Measurements from ENCODE around the gene CPLANE2.
A peak's percentile ranks its signal among the peaks of the same experiment; 100 is the strongest.
"Not testable (repeated sequence)": the region's sequence is repeated elsewhere in the genome, so short reads cannot be mapped to it uniquely, and the experiment has no call there.

Gene CPLANE2

GRCh38 chr1:16231331-16232315, 5.4 kb downstream of the CPLANE2 start:
- DNase-seq (ENCODE audit: low read depth in 2 of 2, low spot score in 1 of 2) = no peak

- no peak for DNase-seq (ENCODE audit: low read depth in 2 of 2, low spot score in 1 of 2)
These were observed 6.2 kb downstream of the CPLANE2 start for GRCh38 chr1:16230744-16231143.

GRCh38 chr1:16229976-16230740, 6.8 kb downstream of the CPLANE2 start:
- DNase-seq (ENCODE audit: low read depth in 2 of 2, low spot score in 1 of 2) = no peak

GRCh38 chr1:16226490-16227179, 10.3 kb downstream of the CPLANE2 start:
- DNase-seq (ENCODE audit: low read depth in 2 of 2, low spot score in 1 of 2) = no peak

- no peak for DNase-seq (ENCODE audit: low read depth in 2 of 2, low spot score in 1 of 2)
These were observed 10.9 kb downstream of the CPLANE2 start for GRCh38 chr1:16226129-16226489.

- DNase-seq (ENCODE audit: low read depth in 2 of 2, low spot score in 1 of 2) = no peak
These were observed 12.5 kb downstream of the CPLANE2 start for GRCh38 chr1:16224472-16224871.

GRCh38 chr1:16222716-16223115, 14.3 kb downstream of the CPLANE2 start:
- not testable (repeated sequence) for DNase-seq (ENCODE audit: low read depth in 2 of 2, low spot score in 1 of 2)

GRCh38 chr1:16221499-16221898, 15.5 kb downstream of the CPLANE2 start:
- DNase-seq (ENCODE audit: low read depth in 2 of 2, low spot score in 1 of 2) = no peak

- DNase-seq (ENCODE audit: low read depth in 2 of 2, low spot score in 1 of 2) = no peak
These were observed 16.9 kb downstream of the CPLANE2 start for GRCh38 chr1:16219968-16220500.

- DNase-seq (ENCODE audit: low read depth in 2 of 2, low spot score in 1 of 2) = no peak
These were observed 18.3 kb downstream of the CPLANE2 start for GRCh38 chr1:16218674-16219071.

- DNase-seq (ENCODE audit: low read depth in 2 of 2, low spot score in 1 of 2) = no peak
These were observed 18.8 kb downstream of the CPLANE2 start for GRCh38 chr1:16218014-16218673.

GRCh38 chr1:16217061-16217785, 19.8 kb downstream of the CPLANE2 start:
- peak; percentile 78 to 82 for DNase-seq (ENCODE audit: low read depth in 2 of 2, low spot score in 1 of 2)

GRCh38 chr1:16215882-16216753, 20.9 kb downstream of the CPLANE2 start:
- peak in 1 of 2 donors; percentile 26 for DNase-seq (ENCODE audit: low read depth in 2 of 2, low spot score in 1 of 2)

- not testable (repeated sequence) for DNase-seq (ENCODE audit: low read depth in 2 of 2, low spot score in 1 of 2)
These were observed 21.7 kb downstream of the CPLANE2 start for GRCh38 chr1:16215240-16215639.

- not testable (repeated sequence) for DNase-seq (ENCODE audit: low read depth in 2 of 2, low spot score in 1 of 2)
These were observed 23.4 kb downstream of the CPLANE2 start for GRCh38 chr1:16213544-16213943.

GRCh38 chr1:16213013-16213412, 24.0 kb downstream of the CPLANE2 start:
- DNase-seq (ENCODE audit: low read depth in 2 of 2, low spot score in 1 of 2) = no peak

- DNase-seq (ENCODE audit: low read depth in 2 of 2, low spot score in 1 of 2) = no peak
These were observed 24.6 kb downstream of the CPLANE2 start, which contains the start of gene ARHGEF19 for GRCh38 chr1:16212251-16212961. Gene ARHGEF19 (minus strand): TSS chr1:16212652. CDS start chr1:16209054, 3,598 bp downstream.

- no peak for DNase-seq (ENCODE audit: low read depth in 2 of 2, low spot score in 1 of 2)
These were observed 25.2 kb downstream of the CPLANE2 start for GRCh38 chr1:16211824-16212223.
